HG02943 (cell line): Measurements from ENCODE around the gene BEST1.
A peak's percentile ranks its signal among the peaks of the same experiment; 100 is the strongest.
"Not testable (repeated sequence)": the region's sequence is repeated elsewhere in the genome, so short reads cannot be mapped to it uniquely, and the experiment has no call there.

Experiments used
- ATAC-seq: cut with Tn5 transposase; IDR thresholded peaks from one replicate; pipeline ENCODE4 v1.9.1; 2021; ENCODE audit warnings: mild to moderate bottlenecking, low read depth, moderate library complexity; ENCODE audit not compliant: unreplicated experiment

The BEST1 gene

GRCh38 chr11:61962213-61963015, 12.3 kb downstream of the BEST1 start:
- ATAC-seq, result no peak

DNA sequence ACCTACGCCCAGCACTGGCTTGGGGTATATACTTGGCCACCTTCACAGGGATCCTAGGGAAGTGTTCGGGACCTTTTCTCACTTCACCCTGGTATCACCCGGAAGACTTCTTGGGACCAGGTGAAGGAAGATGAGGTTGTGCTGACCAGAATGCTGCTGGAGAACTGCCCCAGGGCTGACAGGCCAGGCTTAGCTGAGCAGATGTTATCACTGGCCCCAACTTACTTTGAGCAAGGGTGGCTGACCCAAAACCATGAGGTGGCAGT, 12.8 kb downstream of the BEST1 start:
- no peak for ATAC-seq

DNA sequence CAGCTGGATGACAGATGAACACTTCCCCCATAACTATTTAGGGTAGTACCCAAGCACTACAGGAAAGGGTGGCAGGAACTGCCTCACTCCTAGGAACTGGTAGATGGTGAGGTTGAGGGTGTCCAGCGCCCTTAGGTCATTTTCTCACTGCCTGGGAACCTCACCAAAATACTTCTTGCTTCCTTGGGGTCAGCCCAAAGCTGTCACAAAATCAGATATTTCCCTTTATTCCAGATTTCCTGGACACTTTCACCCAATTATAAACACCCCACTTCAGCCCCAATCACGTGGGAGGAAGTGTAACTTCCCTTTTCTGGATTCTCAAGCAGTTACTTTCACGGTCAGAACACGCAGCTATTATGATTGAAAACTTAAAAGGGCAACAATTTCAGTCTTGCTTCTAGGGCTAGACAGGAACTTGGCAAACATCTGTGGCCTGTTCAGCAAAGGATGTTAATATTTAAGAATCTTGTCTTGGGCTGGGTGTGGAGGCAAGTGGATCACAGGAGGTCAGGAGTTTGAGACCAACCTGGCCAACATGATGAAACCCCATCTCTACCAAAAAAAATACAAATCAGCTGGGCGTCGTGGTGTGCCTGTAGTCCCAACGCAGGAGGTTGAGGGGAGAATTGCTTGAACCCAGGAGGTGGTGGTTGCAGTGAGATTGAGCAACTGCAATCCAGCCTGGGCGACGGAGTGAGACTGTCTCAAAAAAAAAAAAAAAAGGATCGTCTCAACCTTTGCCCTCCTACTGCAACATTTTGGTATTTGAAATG, 13.3 kb downstream of the BEST1 start:
- no peak for ATAC-seq

DNA sequence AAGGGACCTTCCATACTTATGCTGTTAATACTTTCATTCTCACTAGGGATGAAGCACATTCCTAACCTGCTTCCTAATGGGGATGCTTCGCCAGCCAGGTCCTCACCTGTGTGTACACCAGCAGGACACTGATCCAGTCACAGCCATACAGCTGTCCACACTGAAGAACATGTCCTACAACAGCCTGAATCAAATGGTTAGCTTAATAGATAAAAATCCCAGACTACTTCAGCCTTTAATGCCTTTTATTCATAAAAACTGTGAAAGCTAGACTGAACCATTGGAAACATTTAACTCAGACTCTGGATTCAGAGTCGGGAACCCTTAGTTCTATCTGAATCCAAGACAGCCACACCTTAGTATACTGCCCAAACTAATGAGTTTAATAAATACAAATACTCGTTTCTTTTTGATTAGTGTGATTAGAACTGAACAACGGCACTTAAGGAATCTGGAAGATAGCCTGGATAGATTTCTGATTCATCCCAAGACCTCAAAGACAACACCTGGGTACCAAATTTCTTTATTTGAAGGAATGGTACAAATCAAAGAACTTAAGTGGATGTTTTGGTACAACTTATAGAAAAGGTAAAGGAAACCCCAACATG, 14.0 kb downstream of the BEST1 start:
- no peak for ATAC-seq

GRCh38 chr11:61964666-61965271, 14.6 kb downstream of the BEST1 start:
- not testable (repeated sequence) for ATAC-seq

- no peak for ATAC-seq
These were observed 16.6 kb downstream of the BEST1 start for GRCh38 chr11:61966734-61967115.

GRCh38 chr11:61967116-61967923, 17.2 kb downstream of the BEST1 start, which contains the start of gene FTH1:
Gene FTH1, minus strand, starts transcription at chr11:61967634. Its CDS starts 209 bp downstream, at chr11:61967425.
- ATAC-seq, result peak; percentile 48

GRCh38 chr11:61967924-61968757, 18.0 kb downstream of the BEST1 start:
- peak; percentile 29 for ATAC-seq

DNA sequence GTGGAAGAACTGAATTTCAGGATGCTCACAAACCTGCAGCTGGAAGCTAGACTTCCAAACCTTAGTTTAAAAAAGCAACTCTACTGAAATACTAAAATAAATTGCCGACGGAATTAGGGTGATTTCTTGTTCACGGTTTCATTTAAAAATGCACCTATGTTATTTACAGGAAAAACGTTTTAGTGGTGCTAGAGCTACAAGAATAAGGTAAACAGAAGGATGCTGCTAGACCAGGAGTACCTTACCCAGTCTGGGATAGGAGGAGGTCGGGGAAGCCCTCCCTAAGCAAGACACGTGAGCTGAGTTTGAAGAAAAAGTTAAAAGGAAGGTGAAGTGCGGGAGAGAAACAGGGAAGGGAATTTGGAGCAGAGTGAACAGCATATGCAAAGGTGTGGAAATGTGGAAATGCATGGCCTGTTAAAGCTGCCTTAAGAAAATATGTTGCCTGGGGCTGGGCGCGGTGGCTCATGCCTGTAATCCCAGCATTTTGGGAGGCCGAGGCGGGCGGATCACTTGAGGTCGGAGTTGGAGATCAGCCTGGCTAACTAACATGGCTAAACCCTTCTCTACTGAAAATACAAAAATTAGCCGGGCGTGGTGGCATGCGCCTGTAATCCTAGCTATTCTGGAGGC, 18.7 kb downstream of the BEST1 start:
- no peak for ATAC-seq

DNA sequence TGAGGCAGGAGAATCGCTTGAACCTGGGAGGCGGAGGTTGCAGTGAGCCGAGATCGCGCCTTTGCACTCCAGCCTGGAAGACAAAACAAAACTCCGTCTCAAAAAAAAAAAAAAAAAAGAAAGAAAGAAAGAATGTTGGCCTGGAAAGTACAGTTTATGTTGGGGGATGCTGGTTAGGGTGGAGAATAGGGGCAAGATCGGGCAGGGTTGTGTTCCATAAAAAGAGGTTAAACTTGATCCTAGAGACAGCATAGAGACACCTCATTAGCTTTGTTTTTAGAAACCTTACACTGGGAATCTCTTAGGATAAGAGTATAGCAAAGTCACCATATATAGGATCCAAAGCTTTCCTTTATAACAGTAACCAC, 19.2 kb downstream of the BEST1 start:
- no peak for ATAC-seq

DNA sequence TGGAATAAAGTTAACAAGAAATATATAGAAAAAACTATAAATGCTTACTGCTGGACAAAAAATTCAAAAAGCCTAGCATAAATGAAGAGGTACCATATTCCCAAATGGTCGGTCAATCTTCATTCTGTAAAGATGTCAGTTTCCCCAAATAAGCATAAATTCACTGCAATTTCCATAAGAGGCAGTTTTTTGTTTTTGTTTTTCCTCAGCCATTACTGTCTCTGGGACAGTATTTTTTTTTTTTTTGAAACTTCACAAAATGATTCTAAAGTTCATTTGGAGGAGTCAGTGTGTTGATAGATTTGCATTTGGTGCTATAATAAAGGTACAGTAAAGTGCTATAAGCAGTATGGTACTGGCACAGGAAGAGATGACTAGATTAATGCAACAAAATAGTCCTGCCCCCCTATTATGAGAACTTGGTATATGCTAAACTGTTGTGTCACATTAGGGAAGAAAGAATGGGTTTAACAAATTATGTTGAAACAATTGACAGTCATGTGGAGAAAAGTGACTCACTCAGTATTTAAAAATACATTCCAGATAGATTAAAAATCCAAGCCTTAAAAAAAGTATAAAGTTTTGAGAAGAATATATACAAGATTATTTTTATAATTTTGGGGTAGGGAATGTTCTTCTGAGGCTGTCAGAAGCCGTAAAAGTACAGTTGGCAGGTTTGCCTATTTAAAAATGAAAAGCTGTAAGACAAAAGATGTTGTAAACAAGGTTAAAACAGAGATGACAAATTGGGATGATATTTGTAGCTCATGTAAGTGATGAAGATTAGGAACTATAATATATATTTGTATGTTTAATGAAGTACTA, 19.9 kb downstream of the BEST1 start:
- no peak for ATAC-seq

- ATAC-seq, result no peak
These were observed 21.3 kb downstream of the BEST1 start for GRCh38 chr11:61971248-61972111.

GRCh38 chr11:61972112-61972671, 22.0 kb downstream of the BEST1 start:
- ATAC-seq, result no peak

- ATAC-seq, result no peak
These were observed 22.7 kb downstream of the BEST1 start for GRCh38 chr11:61972672-61973475.

DNA sequence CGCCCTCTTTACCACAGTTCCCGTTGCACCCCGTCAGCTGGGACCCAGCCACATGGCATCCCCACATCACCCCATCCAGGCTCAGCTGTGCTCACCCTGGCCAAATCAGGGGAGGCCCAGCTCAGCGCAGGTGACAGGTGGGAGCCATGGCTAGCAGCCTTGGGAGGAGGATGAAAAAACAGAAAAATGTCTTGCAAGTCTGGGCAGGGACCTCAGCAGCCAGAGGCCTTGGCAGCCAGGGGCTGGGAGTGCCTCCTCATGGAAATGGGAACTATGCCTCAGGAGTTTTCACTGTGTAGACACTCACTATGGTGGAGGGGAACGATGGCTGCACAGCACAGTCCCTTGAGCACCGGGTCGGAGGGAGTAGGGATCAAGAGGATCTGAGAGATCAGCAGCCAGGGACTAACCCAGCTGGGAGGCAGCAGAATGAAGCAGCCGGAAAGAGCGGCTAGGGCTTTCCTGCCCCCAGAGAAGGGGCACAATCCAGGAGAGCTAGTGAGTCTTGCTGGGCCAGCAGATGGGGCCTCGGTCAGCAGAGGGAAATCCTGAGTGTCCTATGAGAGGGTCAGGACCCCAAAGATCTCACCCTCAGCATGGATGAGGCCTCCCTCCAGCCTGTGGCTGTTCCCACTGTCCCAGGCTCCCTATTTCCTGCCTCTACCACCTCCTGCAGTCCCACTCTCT, 23.5 kb downstream of the BEST1 start:
- ATAC-seq, result no peak
